ENCODE data around the gene HNRNPC. TPM values are rescaled to one million over a fixed set of nuclear protein-coding genes. Genes with fewer than 3 reads are reported as not detected.
"Not testable (repeated sequence)": the region's sequence is repeated elsewhere in the genome, so short reads cannot be mapped to it uniquely, and the experiment has no call there.

HNRNPC gene
- 100 to 1,000 TPM; 622 to 879 (median 758) TPM for polyA plus RNA-seq

GRCh38 chr14:21269252-21270046 is at the start of gene HNRNPC:
TSS of gene HNRNPC (minus strand) at chr14:21269442. CDS start at chr14:21234193, 35,249 bp downstream.
- peak; percentile 100 for DNase-seq
- H3K4me3 Mint-ChIP-seq = peak within 1 kb of the TSS; percentile 93 to 100 (median 99)
- peaks cover 0 to 19% (median 12%) of the 10 kb centered on the region in 3 donors for H3K36me3 Mint-ChIP-seq
- peak within 1 kb of the TSS; percentile 99 to 100 (median 100) for H3K27ac Mint-ChIP-seq
- peaks cover 14 to 26% (median 20%) of the 10 kb centered on the region in 3 donors for H3K27me3 Mint-ChIP-seq (ENCODE audit: low read depth in 3 of 3)
- H3K9me3 Mint-ChIP-seq = no peaks in the 10 kb centered on the region
- peaks cover 46 to 57% of the 10 kb centered on the region in 2 donors for H3K4me1 Mint-ChIP-seq

DNA sequence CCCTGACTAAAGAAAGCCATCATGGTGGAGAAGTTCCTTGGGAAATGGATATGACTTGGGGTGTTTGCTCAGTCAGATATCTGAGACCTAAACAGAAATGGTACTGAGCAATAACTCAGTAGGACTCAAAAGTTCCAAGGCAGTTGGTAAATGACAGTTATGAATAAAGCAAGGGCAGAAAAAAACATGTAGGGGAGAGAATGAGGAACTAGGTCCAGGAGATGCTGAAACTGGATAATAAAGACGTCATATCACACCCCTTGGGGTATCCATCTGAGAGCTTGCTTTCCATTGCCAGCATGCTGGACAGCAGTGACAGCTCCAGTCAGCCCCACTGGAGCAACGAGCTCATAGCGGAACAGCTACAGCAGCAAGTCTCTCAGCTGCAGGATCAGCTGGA is 48.2 kb upstream of the HNRNPC start:
- no peaks in the 10 kb centered on the region for H3K36me3 Mint-ChIP-seq
- H3K4me3 Mint-ChIP-seq = no peak overlapping the region
- no peaks in the 10 kb centered on the region for H3K9me3 Mint-ChIP-seq
- no peak overlapping the region for H3K27ac Mint-ChIP-seq
- H3K4me1 Mint-ChIP-seq = no peaks in the 10 kb centered on the region
- no peak for DNase-seq
- peaks cover 0 to 11% (median 5%) of the 10 kb centered on the region in 3 donors for H3K27me3 Mint-ChIP-seq (ENCODE audit: low read depth in 3 of 3)

- DNase-seq = no peak
- H3K4me1 Mint-ChIP-seq = peaks cover 8 to 10% of the 10 kb centered on the region in 2 donors
These were observed 44.3 kb upstream of the HNRNPC start for GRCh38 chr14:21313512-21313911.

DNA sequence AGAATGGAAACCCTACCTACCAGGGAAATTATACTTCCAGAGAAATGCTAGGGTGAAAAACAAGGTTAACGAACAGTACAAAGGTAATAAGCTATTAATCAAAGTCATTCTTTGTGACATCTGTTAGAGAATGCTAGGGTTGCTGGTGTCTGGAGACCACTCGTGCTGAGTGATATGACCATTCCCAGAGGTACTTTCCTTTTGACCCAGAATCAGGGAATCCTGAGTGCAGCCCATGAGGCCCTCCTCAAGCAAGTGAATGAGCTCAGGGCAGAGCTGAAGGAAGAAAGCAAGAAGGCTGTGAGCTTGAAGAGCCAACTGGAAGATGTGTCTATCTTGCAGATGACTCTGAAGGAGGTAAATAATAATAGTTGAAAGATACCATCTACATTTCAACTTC is 42.4 kb upstream of the HNRNPC start:
- H3K9me3 Mint-ChIP-seq = no peaks in the 10 kb centered on the region
- DNase-seq = no peak
- no peak overlapping the region for H3K27ac Mint-ChIP-seq
- peaks cover 15 to 22% of the 10 kb centered on the region in 2 donors for H3K4me1 Mint-ChIP-seq
- no peak overlapping the region for H3K4me3 Mint-ChIP-seq
- peaks cover 0 to 11% (median 2%) of the 10 kb centered on the region in 3 donors for H3K27me3 Mint-ChIP-seq (ENCODE audit: low read depth in 3 of 3)
- H3K36me3 Mint-ChIP-seq = no peaks in the 10 kb centered on the region

More at GRCh38 chr14:21313512-21313911, 44.3 kb upstream of the HNRNPC start:
- Mint-ChIP-seq H3K36me3 (no peaks in the 10 kb centered on the region), H3K9me3 (no peaks in the 10 kb centered on the region), H3K4me3 (no peak overlapping the region), H3K27ac (no peak overlapping the region), H3K27me3 (ENCODE audit: low read depth in 3 of 3) (peaks cover 0 to 8% (median 3%) of the 10 kb centered on the region in 3 donors)

GRCh38 chr14:21309956-21310355 is 40.7 kb upstream of the HNRNPC start:
- H3K4me3 Mint-ChIP-seq = peak overlapping the region in 2 of 5 donors; percentile 5 to 34
- H3K27me3 Mint-ChIP-seq (ENCODE audit: low read depth in 3 of 3) = peaks cover 0 to 14% (median 2%) of the 10 kb centered on the region in 3 donors
- H3K4me1 Mint-ChIP-seq = peaks cover 15 to 22% of the 10 kb centered on the region in 2 donors
- no peak for DNase-seq
- H3K36me3 Mint-ChIP-seq = no peaks in the 10 kb centered on the region
- no peak overlapping the region for H3K27ac Mint-ChIP-seq
- no peaks in the 10 kb centered on the region for H3K9me3 Mint-ChIP-seq

- Mint-ChIP-seq H3K9me3 (no peaks in the 10 kb centered on the region), H3K36me3 (no peaks in the 10 kb centered on the region), H3K4me3 (peak overlapping the region; percentile 82 to 90 (median 86)), H3K27ac (peak overlapping the region in 5 of 6 donors; percentile 70 to 91 (median 80)), H3K4me1 (peaks cover 15 to 22% of the 10 kb centered on the region in 2 donors), H3K27me3 (ENCODE audit: low read depth in 3 of 3) (peaks cover 0 to 14% (median 2%) of the 10 kb centered on the region in 3 donors)
- DNase-seq = no peak
These were observed 40.0 kb upstream of the HNRNPC start for GRCh38 chr14:21309238-21309636.

DNA sequence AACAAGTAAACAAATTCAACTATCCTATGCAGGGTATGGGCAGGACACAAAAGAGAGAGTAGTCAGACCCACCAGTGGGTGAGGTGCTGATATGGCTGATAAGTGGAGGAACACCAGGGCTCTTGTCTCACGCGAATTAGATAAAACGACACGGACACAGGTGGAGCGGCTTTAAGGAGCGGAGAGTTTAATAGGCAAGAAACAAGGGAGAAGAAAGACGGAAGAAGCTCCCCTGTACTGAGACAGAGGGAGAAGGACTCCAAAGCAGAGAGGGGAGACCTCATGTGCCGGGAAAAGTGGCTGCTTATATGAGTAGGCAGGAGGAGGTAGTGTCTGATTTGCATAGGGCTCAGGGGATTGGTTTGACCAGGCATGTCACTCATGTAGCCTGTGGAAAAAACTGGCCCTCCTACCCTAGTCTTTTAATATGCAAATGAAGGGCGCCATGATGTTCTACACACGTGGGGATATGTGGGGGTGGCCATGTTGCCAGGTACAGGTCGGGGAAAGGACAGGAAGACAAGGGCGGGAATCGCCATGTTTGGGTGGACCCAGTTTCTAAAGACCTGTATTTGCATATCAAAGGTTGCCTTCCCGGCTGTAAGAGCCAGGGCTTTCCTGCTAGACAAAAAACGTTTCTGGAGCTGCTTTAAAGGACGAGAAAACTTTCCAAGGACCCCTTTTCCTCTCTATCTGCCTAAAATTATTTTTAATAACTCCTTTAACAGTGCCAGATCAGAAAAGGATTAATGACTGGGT is 39.4 kb upstream of the HNRNPC start:
- Mint-ChIP-seq H3K4me1 (peaks cover 15 to 22% of the 10 kb centered on the region in 2 donors), H3K36me3 (no peaks in the 10 kb centered on the region), H3K4me3 (peak overlapping the region; percentile 82 to 90 (median 86))

GRCh38 chr14:21308132-21308478 is 38.9 kb upstream of the HNRNPC start:
- Mint-ChIP-seq H3K36me3 (no peaks in the 10 kb centered on the region), H3K4me3 (peak overlapping the region; percentile 82 to 90 (median 86)), H3K27me3 (ENCODE audit: low read depth in 3 of 3) (peaks cover 0 to 14% (median 2%) of the 10 kb centered on the region in 3 donors), H3K27ac (peak overlapping the region; percentile 70 to 91 (median 82)), H3K4me1 (peaks cover 15 to 22% of the 10 kb centered on the region in 2 donors), H3K9me3 (no peaks in the 10 kb centered on the region)
- no peak for DNase-seq

More for the DNA sequence above, 39.4 kb upstream of the HNRNPC start:
- H3K27ac Mint-ChIP-seq = peak overlapping the region; percentile 70 to 91 (median 82)
- peak; percentile 77 to 80 (median 79) for DNase-seq
- no peaks in the 10 kb centered on the region for H3K9me3 Mint-ChIP-seq
- H3K27me3 Mint-ChIP-seq (ENCODE audit: low read depth in 3 of 3) = peaks cover 0 to 14% (median 2%) of the 10 kb centered on the region in 3 donors

GRCh38 chr14:21307637-21308036 is 38.4 kb upstream of the HNRNPC start:
- Mint-ChIP-seq H3K4me3 (peak overlapping the region in 2 of 5 donors; percentile 3 to 82), H3K36me3 (no peaks in the 10 kb centered on the region), H3K27ac (peak overlapping the region in 2 of 6 donors; percentile 15 to 74), H3K9me3 (no peaks in the 10 kb centered on the region), H3K27me3 (ENCODE audit: low read depth in 3 of 3) (peaks cover 0 to 14% (median 2%) of the 10 kb centered on the region in 3 donors), H3K4me1 (peaks cover 15 to 22% of the 10 kb centered on the region in 2 donors)
- no peak for DNase-seq

- not testable (repeated sequence) for H3K4me3 Mint-ChIP-seq, DNase-seq, H3K27ac Mint-ChIP-seq, H3K4me1 Mint-ChIP-seq, H3K9me3 Mint-ChIP-seq, H3K36me3 Mint-ChIP-seq
- peaks cover 0 to 19% (median 7%) of the 10 kb centered on the region in 3 donors for H3K27me3 Mint-ChIP-seq (ENCODE audit: low read depth in 3 of 3)
These were observed 33.5 kb upstream of the HNRNPC start for GRCh38 chr14:21302836-21303140.

DNA sequence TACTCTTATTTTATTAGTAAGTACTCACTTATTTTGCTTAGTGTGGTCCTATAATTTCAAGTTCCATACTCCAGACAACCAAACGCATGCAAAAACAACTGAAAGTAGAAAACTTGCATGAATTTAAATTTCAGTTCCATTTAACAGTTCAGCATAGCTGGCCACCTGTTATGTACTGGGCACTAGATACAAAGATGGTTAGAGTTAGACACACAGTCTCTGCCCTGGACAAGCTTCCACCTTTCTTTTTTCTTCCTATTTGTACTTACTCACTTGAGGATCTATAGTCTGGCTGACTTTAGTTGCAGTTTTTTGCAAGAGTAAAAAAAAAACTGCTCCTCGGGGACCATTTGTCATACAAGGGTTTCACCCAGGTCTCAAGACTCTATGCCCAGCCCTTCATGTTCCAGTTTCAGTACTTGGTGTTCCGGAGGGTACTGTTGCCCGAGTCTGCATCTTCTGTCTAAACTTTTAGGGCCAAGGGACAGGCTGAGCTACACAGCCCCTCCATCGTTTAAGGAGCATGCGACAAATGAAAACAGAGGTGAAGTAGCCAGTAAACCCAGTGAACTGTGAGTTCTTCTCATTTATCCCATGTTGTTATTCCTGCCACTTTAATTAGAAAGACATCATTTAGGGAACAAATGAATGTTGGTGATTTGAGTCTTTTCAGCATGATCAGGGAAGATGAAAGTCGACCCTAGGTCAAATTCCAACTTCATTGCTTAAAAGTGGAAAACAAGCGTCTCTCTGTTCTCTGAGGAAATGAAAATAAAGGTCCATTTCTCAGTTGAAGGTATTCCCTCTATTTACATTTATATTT is 33.0 kb upstream of the HNRNPC start:
- no peak for DNase-seq
- no peak overlapping the region for H3K27ac Mint-ChIP-seq
- H3K9me3 Mint-ChIP-seq = no peaks in the 10 kb centered on the region
- peaks cover 0 to 2% of the 10 kb centered on the region in 2 donors for H3K4me1 Mint-ChIP-seq
- H3K27me3 Mint-ChIP-seq (ENCODE audit: low read depth in 3 of 3) = peaks cover 0 to 21% (median 7%) of the 10 kb centered on the region in 3 donors
- H3K4me3 Mint-ChIP-seq = peak overlapping the region in 1 of 5 donors; percentile 14
- H3K36me3 Mint-ChIP-seq = no peaks in the 10 kb centered on the region

DNA sequence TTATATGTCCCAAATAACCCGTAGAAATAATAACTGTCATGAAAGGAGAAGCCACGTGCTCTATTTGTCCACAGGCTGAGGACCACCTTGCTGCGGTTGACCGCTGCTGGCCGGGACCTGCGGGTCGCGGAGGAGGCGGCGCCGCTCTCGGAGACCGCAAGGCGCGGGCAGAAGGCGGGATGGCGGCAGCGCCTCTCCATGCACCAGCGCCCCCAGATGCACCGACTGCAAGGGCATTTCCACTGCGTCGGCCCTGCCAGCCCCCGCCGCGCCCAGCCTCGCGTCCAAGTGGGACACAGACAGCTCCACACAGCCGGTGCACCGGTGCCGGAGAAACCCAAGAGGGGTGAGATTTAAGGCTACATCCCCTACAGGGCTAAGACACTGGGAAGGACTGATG is 31.6 kb upstream of the HNRNPC start:
- H3K9me3 Mint-ChIP-seq = no peaks in the 10 kb centered on the region
- peaks cover 0 to 19% (median 7%) of the 10 kb centered on the region in 3 donors for H3K27me3 Mint-ChIP-seq (ENCODE audit: low read depth in 3 of 3)
- H3K36me3 Mint-ChIP-seq = no peaks in the 10 kb centered on the region
- no peak overlapping the region for H3K27ac Mint-ChIP-seq
- peaks cover 0 to 2% of the 10 kb centered on the region in 2 donors for H3K4me1 Mint-ChIP-seq
- DNase-seq = peak; percentile 12 to 23 (median 21)
- peak overlapping the region in 1 of 5 donors; percentile 23 for H3K4me3 Mint-ChIP-seq

GRCh38 chr14:21299562-21300130 is 30.4 kb upstream of the HNRNPC start:
- peaks cover 0 to 2% of the 10 kb centered on the region in 2 donors for H3K4me1 Mint-ChIP-seq
- no peak overlapping the region for H3K4me3 Mint-ChIP-seq
- H3K27me3 Mint-ChIP-seq (ENCODE audit: low read depth in 3 of 3) = peaks cover 0 to 16% (median 9%) of the 10 kb centered on the region in 3 donors
- no peaks in the 10 kb centered on the region for H3K36me3 Mint-ChIP-seq
- H3K9me3 Mint-ChIP-seq = no peaks in the 10 kb centered on the region
- no peak for DNase-seq
- no peak overlapping the region for H3K27ac Mint-ChIP-seq
